Measurements from ENCODE around the gene FNDC5.

The FNDC5 gene

GRCh38 chr1:32861904-32862695 is 8.6 kb downstream of the FNDC5 start:
- no peak for DNase-seq (ENCODE audit: low spot score)
- TF ChIP-seq CTCF (IDR thresholded peaks at IDR 0.05; ENCODE audit: extremely low read depth, missing control alignments): no peak

GRCh38 chr1:32860566-32860965 is 10.1 kb downstream of the FNDC5 start:
- no peak for TF ChIP-seq CTCF (IDR thresholded peaks at IDR 0.05; ENCODE audit: extremely low read depth, missing control alignments)
- DNase-seq (ENCODE audit: low spot score): no peak

GRCh38 chr1:32859915-32860314 is 10.8 kb downstream of the FNDC5 start:
- no peak for DNase-seq (ENCODE audit: low spot score)
- no peak for TF ChIP-seq CTCF (IDR thresholded peaks at IDR 0.05; ENCODE audit: extremely low read depth, missing control alignments)

- no peak for DNase-seq (ENCODE audit: low spot score)
- TF ChIP-seq CTCF (IDR thresholded peaks at IDR 0.05; ENCODE audit: extremely low read depth, missing control alignments): no peak
Observed at GRCh38 chr1:32858791-32859190, 11.9 kb downstream of the FNDC5 start.

- no peak for DNase-seq (ENCODE audit: low spot score)
- TF ChIP-seq CTCF (IDR thresholded peaks at IDR 0.05; ENCODE audit: extremely low read depth, missing control alignments): no peak
Observed at GRCh38 chr1:32858136-32858535, 12.6 kb downstream of the FNDC5 start.

- TF ChIP-seq CTCF (IDR thresholded peaks at IDR 0.05; ENCODE audit: extremely low read depth, missing control alignments): no peak
- DNase-seq (ENCODE audit: low spot score): no peak
Observed at GRCh38 chr1:32855861-32856617, 14.7 kb downstream of the FNDC5 start.

- no peak for TF ChIP-seq CTCF (IDR thresholded peaks at IDR 0.05; ENCODE audit: extremely low read depth, missing control alignments)
- DNase-seq (ENCODE audit: low spot score): no peak
Observed at GRCh38 chr1:32848354-32849063, 22.2 kb downstream of the FNDC5 start.

Measured in GM20000 (cell line).